Progenitor cell of endocrine pancreas (in vitro differentiated cells): ENCODE data around the gene AOPEP. TPM values are rescaled to one million over a fixed set of nuclear protein-coding genes. Genes with fewer than 3 reads are reported as not detected.
"Not testable (repeated sequence)": the region's sequence is repeated elsewhere in the genome, so short reads cannot be mapped to it uniquely, and the experiment has no call there.

Source experiments
- DNase-seq: peaks from one replicate; pipeline ENCODE4 v3.0.0; 2021; ENCODE audit warnings: low spot score; ENCODE audit not compliant: unreplicated experiment
- H3K27ac Mint-ChIP-seq: 2 replicates; pipeline ENCODE4 v1.8.0; 2021; ENCODE audit warnings: mild to moderate bottlenecking, moderate library complexity, mixed read lengths
- H3K27me3 Mint-ChIP-seq: 2 replicates; pipeline ENCODE4 v1.8.0; 2021; ENCODE audit warnings: mixed read lengths
- H3K36me3 Mint-ChIP-seq: 2 replicates; pipeline ENCODE4 v1.8.0; 2022; ENCODE audit warnings: mixed read lengths; ENCODE audit not compliant: insufficient read depth
- H3K4me1 Mint-ChIP-seq: 2 replicates; pipeline ENCODE4 v1.8.0; 2021; ENCODE audit warnings: low read depth, mixed read lengths
- H3K4me3 Mint-ChIP-seq: 2 replicates; pipeline ENCODE4 v1.8.0; 2021; ENCODE audit warnings: low read depth, mild to moderate bottlenecking, moderate library complexity, mixed read lengths
- H3K9me3 Mint-ChIP-seq: 2 replicates; pipeline ENCODE4 v1.8.0; 2021; ENCODE audit warnings: low read depth, mixed read lengths
- total RNA-seq: library from RNA; stranded (reverse); gene quantifications from 2 replicates; pipeline ENCODE4 v1.2.1, GENCODE V29; 2021
- TF ChIP-seq, protein P1 (sequence below): fragments of 200-600 bp; sonication (generic); IDR thresholded peaks from one replicate; pipeline ENCODE4 v1.5.0; 2021; ENCODE audit warnings: antibody characterized with exemption, mild to moderate bottlenecking; ENCODE audit not compliant: unreplicated experiment

Gene AOPEP
- total RNA-seq, 1 donor from 2014 or later: 58.2 TPM

DNA sequence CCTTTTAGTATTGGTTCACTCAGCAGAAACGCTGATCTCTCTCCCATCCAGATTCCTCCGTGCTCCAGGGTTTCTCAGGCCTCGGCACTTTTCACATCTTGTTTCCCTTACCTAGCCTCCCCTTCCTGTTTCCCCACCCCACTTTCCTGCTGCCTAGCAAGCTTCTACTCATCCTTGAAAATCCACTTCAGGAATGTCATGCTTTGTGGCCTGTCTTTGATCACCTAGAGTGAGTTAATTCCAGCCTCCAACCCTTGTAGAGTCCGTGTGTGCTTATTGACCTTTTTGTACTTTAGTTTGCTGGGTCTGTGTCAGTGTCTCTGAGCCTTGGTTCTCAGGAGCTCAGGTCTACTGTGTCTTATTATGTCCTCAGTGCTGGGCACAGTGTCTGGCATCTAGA lies 116.6 kb downstream of the AOPEP start:
- Mint-ChIP-seq H3K27ac (no peak overlapping the region), H3K36me3 (peaks cover 19% of the 10 kb centered on the region), H3K4me1 (peaks cover 13% of the 10 kb centered on the region), H3K27me3 (no peaks in the 10 kb centered on the region), H3K9me3 (peaks cover 16% of the 10 kb centered on the region), H3K4me3 (no peak overlapping the region)
- TF ChIP-seq, protein P1, sequence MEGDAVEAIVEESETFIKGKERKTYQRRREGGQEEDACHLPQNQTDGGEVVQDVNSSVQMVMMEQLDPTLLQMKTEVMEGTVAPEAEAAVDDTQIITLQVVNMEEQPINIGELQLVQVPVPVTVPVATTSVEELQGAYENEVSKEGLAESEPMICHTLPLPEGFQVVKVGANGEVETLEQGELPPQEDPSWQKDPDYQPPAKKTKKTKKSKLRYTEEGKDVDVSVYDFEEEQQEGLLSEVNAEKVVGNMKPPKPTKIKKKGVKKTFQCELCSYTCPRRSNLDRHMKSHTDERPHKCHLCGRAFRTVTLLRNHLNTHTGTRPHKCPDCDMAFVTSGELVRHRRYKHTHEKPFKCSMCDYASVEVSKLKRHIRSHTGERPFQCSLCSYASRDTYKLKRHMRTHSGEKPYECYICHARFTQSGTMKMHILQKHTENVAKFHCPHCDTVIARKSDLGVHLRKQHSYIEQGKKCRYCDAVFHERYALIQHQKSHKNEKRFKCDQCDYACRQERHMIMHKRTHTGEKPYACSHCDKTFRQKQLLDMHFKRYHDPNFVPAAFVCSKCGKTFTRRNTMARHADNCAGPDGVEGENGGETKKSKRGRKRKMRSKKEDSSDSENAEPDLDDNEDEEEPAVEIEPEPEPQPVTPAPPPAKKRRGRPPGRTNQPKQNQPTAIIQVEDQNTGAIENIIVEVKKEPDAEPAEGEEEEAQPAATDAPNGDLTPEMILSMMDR: no peak
- DNase-seq: no peak

DNA sequence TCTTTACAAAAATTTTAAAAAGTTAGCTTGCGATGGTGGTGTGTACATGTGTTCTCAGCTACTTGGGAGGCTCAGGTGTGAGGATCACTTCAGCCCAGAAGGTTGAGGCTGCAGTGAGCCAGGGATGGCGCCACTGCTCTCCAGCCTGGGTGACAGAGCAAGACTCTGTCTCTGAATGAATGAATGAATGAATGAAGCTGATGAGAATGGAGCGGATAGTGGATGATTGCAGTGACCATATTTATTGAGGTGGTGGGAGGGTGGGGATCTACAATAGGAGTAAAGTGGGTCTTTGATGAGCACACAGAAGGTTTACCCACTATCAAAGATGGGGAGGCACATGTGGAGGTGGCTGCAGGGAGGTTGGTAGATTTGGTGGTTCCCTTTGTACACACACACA lies 120.2 kb downstream of the AOPEP start:
- H3K4me1 Mint-ChIP-seq: peaks cover 14% of the 10 kb centered on the region
- H3K27ac Mint-ChIP-seq: peak overlapping the region; percentile 57

DNA sequence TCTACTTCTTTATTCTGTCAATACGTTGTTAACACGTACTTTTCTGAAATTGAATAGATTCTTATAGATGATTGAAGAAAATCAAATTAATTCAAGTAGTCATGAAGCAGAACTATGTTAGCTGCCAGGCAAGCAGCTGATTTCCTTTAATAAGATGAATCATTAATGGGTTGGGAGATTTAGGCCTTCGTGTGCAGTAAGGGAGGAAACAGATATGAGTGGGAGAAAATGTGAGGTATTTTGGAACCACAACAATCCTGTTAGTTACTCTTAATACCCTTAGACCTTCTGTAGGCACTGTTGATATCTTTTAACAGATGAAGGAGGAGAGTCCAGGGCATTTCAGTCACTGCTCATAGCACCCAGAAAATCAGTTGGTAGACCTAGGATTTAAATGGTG lies 121.0 kb downstream of the AOPEP start:
- Mint-ChIP-seq H3K4me1 (peaks cover 18% of the 10 kb centered on the region), H3K36me3 (peaks cover 6% of the 10 kb centered on the region), H3K9me3 (no peaks in the 10 kb centered on the region), H3K4me3 (no peak overlapping the region), H3K27ac (no peak overlapping the region), H3K27me3 (no peaks in the 10 kb centered on the region)
- TF ChIP-seq, protein P1: no peak
- DNase-seq: no peak

More for the DNA sequence above, 120.2 kb downstream of the AOPEP start:
- Mint-ChIP-seq H3K27me3 (no peaks in the 10 kb centered on the region), H3K36me3 (peaks cover 6% of the 10 kb centered on the region), H3K9me3 (no peaks in the 10 kb centered on the region), H3K4me3 (no peak overlapping the region)
- TF ChIP-seq, protein P1: no peak
- DNase-seq: no peak

DNA sequence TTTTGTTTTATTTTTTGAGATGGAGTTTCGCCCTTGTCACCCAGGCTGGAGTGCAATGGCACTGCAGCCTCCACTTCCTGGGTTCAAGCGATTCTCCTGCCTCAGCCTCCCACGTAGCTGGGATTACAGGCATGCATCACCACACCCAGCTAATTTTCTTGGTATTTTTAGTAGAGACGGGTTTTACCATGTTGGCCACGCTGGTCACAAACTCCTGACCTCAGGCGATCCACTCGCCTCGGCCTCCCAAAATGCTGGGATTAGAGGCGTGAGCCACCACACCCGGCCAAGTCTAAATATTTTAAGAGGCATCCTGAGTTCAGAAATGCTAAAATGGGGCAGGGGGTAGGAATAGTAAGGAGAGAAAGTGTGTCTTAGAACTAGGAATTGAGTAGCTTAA lies 122.3 kb downstream of the AOPEP start:
- not testable (repeated sequence) for H3K4me3 Mint-ChIP-seq, DNase-seq, H3K36me3 Mint-ChIP-seq, H3K27ac Mint-ChIP-seq, H3K27me3 Mint-ChIP-seq, H3K9me3 Mint-ChIP-seq
- H3K4me1 Mint-ChIP-seq: peaks cover 19% of the 10 kb centered on the region

DNA sequence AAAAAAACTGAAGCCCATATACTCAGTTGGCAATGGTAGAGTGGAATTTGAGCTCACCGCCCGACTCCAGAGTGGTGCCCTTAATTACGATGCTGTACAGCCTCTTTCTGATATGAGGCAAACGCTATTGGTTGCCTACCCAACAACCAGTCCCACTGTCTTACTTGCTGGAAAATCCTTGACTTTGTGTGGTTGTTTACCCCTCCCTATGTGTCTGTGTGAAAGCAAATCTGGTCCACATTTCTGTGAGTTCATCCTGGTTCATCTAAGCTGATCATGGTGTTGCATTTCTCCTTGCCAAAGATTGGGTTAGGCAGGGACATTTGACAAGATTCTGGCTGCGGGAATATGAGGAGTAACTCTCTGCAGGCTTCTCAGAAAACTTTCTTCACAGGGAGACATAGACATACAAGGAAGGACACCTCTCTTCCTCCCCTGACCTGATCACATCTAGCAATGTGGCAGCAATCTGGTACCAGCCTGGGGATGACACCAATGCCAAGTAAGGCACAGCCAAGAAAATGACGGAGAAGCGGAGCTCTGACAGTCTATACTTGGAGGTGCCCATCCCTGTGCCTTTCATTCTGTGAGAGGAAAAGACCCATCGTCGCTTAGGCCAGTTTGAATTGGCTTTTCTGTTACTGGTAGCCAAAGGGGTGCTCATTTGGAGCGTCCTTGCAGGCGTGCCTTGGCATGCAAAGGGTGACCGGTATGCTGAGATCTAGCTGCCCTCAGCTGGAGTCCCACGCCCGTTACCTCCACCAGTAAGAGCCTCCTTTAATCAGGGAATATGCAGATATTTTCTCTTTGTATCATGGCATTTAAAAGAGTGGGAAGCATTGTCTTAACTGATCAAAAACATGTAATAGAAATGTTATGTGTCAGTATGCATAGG lies 124.3 kb downstream of the AOPEP start:
- Mint-ChIP-seq H3K27ac (no peak overlapping the region), H3K36me3 (peaks cover 8% of the 10 kb centered on the region), H3K4me3 (no peak overlapping the region), H3K9me3 (no peaks in the 10 kb centered on the region), H3K4me1 (peaks cover 28% of the 10 kb centered on the region), H3K27me3 (no peaks in the 10 kb centered on the region)
- TF ChIP-seq, protein P1: no peak
- DNase-seq: no peak

DNA sequence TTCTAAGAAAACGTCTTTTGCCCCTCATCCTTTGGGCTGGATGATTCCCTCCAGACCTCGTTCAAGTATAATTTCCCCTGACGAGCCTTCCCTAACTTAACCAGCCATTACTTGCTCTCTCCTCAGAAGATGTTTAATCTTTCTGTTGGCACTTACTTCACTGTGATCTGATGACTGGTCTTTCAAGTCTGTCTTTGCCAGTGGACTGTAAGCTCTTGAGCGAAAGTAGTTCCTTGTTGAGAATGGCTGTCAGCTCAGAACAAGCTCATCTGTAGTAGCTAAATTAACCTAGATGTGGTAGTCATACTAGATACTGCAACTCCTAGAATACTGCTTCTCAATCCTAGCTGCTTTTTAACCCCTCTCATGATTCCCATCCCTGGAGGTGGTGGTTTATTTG lies 125.0 kb downstream of the AOPEP start:
- TF ChIP-seq, protein P1: no peak
- H3K4me1 Mint-ChIP-seq: peaks cover 28% of the 10 kb centered on the region
- no peaks in the 10 kb centered on the region for H3K27me3 Mint-ChIP-seq
- no peak overlapping the region for H3K27ac Mint-ChIP-seq
- peaks cover 6% of the 10 kb centered on the region for H3K36me3 Mint-ChIP-seq
- no peak for DNase-seq
- no peaks in the 10 kb centered on the region for H3K9me3 Mint-ChIP-seq
- H3K4me3 Mint-ChIP-seq: no peak overlapping the region
